ENCODE measurements around the gene RGS16.

Gene RGS16

DNA sequence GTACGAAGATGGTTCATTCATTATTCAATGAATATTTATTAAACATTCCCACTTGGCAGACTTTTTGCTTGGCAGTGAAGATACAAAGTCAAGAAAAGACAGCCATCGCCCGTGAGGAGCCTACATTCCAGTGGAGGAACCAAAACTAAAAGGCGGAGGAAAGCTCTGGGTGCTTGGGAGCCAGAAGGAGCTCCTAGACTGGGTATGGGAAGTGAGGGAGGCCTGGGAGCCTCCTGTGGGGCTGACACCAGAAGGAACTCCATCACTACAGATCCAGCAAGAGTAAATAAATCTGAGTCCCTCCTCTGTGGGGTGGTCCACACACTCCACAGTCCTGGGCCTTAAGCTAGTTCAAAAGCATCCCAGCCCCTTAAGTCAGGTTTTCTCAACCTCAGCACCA lies 30.0 kb downstream of the RGS16 start:
- H3K4me3 ChIP-seq (IDR thresholded peaks at IDR 0.05; ENCODE audit: insufficient read depth, low read depth, low read length): no peak overlapping the region
- no peaks in the 10 kb centered on the region for H4K20me1 ChIP-seq (ENCODE audit: insufficient read depth)
- H3K9ac ChIP-seq: no peak overlapping the region
- H3K4me1 ChIP-seq (ENCODE audit: low read depth, poor library complexity, severe bottlenecking): no peaks in the 10 kb centered on the region
- no peaks in the 10 kb centered on the region for H3K79me2 ChIP-seq (ENCODE audit: insufficient read depth, low read depth)
- no peak overlapping the region for H3K27ac ChIP-seq
- H2AFZ ChIP-seq (ENCODE audit: low read depth): no peak overlapping the region
- no peaks in the 10 kb centered on the region for H3K27me3 ChIP-seq (ENCODE audit: insufficient read depth, low read depth)
- no peak overlapping the region for H3K4me2 ChIP-seq
- TF ChIP-seq, protein P1, sequence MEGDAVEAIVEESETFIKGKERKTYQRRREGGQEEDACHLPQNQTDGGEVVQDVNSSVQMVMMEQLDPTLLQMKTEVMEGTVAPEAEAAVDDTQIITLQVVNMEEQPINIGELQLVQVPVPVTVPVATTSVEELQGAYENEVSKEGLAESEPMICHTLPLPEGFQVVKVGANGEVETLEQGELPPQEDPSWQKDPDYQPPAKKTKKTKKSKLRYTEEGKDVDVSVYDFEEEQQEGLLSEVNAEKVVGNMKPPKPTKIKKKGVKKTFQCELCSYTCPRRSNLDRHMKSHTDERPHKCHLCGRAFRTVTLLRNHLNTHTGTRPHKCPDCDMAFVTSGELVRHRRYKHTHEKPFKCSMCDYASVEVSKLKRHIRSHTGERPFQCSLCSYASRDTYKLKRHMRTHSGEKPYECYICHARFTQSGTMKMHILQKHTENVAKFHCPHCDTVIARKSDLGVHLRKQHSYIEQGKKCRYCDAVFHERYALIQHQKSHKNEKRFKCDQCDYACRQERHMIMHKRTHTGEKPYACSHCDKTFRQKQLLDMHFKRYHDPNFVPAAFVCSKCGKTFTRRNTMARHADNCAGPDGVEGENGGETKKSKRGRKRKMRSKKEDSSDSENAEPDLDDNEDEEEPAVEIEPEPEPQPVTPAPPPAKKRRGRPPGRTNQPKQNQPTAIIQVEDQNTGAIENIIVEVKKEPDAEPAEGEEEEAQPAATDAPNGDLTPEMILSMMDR (conservative IDR thresholded peaks at IDR 0.05; ENCODE audit: low read depth, low read length): no peak
- 0 out of 2 replicates have a peak, but pooled peaks cover under 1% of the 10 kb centered on the region for H3K36me3 ChIP-seq (ENCODE audit: insufficient read depth)

DNA sequence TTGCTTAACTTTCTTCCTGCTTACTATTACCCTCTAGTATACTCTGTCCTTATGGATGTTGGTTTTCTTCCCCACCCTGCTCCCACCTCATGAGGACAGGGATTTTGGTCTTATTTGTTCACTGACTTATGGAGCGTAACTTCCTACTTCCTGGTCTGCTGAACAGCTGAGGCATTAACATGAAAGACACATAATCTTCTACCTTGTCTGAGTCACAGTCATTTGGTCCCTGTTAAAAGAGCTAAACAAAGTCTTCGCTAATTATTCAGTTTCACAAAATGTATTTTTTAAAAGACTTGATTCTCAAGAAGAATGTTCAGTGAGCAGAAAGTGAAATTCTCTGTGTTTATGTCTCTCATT lies 33.6 kb downstream of the RGS16 start:
- H2AFZ ChIP-seq (ENCODE audit: low read depth): no peak overlapping the region
- H3K4me2 ChIP-seq: no peak overlapping the region

DNA sequence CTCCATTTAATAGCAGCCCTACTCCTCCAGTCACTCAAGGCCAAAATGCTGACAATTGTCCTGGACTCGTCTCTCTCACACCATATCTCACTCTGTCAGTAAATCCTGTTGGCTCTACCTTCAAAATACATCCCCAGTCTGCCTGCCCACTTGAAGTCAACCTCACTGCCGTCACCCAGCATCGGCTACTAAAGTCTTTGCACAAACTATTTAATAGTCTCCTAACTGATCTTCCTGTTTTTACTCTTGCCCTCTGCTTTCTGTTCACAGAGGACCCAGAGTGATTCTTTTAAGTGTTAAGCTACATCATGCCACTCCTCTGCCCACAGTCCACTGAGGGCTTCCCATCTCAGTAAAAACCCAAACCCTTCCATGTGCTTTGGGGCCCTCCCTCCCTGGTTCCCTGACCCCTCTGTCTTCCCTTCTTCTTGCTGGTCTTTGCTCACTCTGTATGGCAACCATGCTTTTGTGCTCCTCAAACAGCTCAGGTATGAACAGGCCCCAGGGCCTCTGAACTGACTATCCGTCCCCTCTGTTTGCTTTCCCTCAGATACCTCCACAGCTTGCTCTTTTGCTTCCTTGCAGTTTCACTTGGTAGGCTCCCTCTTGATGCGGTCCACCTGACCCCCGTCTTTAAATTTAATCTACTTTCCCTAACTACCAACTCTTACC lies 34.1 kb downstream of the RGS16 start:
- Histone ChIP-seq H3K4me1 (ENCODE audit: low read depth, poor library complexity, severe bottlenecking) (no peaks in the 10 kb centered on the region), H2AFZ (ENCODE audit: low read depth) (no peak overlapping the region), H3K27ac (no peak overlapping the region), H3K4me2 (no peak overlapping the region), H3K9ac (no peak overlapping the region), H4K20me1 (ENCODE audit: insufficient read depth) (no peaks in the 10 kb centered on the region), H3K4me3 (IDR thresholded peaks at IDR 0.05; ENCODE audit: insufficient read depth, low read depth, low read length) (no peak overlapping the region), H3K79me2 (ENCODE audit: insufficient read depth, low read depth) (no peaks in the 10 kb centered on the region), H3K36me3 (ENCODE audit: insufficient read depth) (no peaks in the 10 kb centered on the region), H3K27me3 (ENCODE audit: insufficient read depth, low read depth) (no peaks in the 10 kb centered on the region)
- TF ChIP-seq, protein P1 (conservative IDR thresholded peaks at IDR 0.05; ENCODE audit: low read depth, low read length): no peak

More for the DNA sequence above, 33.6 kb downstream of the RGS16 start:
- H3K27me3 ChIP-seq (ENCODE audit: insufficient read depth, low read depth): no peaks in the 10 kb centered on the region
- H4K20me1 ChIP-seq (ENCODE audit: insufficient read depth): no peaks in the 10 kb centered on the region
- no peaks in the 10 kb centered on the region for H3K79me2 ChIP-seq (ENCODE audit: insufficient read depth, low read depth)
- TF ChIP-seq, protein P1 (conservative IDR thresholded peaks at IDR 0.05; ENCODE audit: low read depth, low read length): no peak
- no peak overlapping the region for H3K27ac ChIP-seq
- H3K4me1 ChIP-seq (ENCODE audit: low read depth, poor library complexity, severe bottlenecking): no peaks in the 10 kb centered on the region
- no peak overlapping the region for H3K9ac ChIP-seq
- no peaks in the 10 kb centered on the region for H3K36me3 ChIP-seq (ENCODE audit: insufficient read depth)
- no peak overlapping the region for H3K4me3 ChIP-seq (IDR thresholded peaks at IDR 0.05; ENCODE audit: insufficient read depth, low read depth, low read length)

DNA sequence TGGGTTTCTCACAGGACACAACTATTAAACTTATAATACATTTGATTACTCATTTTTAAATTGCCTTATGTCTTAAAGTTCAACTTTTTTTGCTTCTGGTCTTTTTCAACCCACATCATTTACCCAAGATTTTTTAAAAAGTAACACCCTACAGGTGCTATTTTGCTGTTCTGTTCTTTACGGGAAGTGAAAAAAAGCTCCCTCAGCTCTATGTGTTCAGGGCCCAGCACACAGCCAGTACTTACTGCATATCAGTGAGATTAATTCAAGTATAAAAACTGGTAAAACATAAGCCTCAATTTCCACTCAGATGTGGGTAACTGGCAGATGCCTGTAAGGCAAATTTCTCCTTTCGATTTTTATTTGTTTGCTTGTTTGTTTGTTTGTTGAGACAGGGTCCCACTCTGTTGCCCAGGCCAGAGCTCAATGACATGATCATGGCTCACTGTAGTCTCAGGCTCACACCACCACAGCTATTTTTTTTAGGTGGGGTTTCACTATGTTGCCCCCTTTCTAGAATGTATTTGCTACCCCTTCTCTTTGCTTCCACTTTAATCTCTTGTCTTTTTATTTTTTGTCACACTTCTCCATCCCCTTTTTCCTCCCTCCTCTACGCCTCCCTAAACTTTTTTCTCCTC lies 35.4 kb downstream of the RGS16 start:
- no peak overlapping the region for H2AFZ ChIP-seq (ENCODE audit: low read depth)
- no peaks in the 10 kb centered on the region for H4K20me1 ChIP-seq (ENCODE audit: insufficient read depth)
- H3K4me2 ChIP-seq: no peak overlapping the region
- H3K4me3 ChIP-seq (IDR thresholded peaks at IDR 0.05; ENCODE audit: insufficient read depth, low read depth, low read length): no peak overlapping the region
- TF ChIP-seq, protein P1 (conservative IDR thresholded peaks at IDR 0.05; ENCODE audit: low read depth, low read length): no peak
- H3K9ac ChIP-seq: no peak overlapping the region
- H3K27me3 ChIP-seq (ENCODE audit: insufficient read depth, low read depth): no peaks in the 10 kb centered on the region
- no peak overlapping the region for H3K27ac ChIP-seq
- no peaks in the 10 kb centered on the region for H3K79me2 ChIP-seq (ENCODE audit: insufficient read depth, low read depth)
- no peaks in the 10 kb centered on the region for H3K4me1 ChIP-seq (ENCODE audit: low read depth, poor library complexity, severe bottlenecking)
- no peaks in the 10 kb centered on the region for H3K36me3 ChIP-seq (ENCODE audit: insufficient read depth)
